ENCODE measurements around the gene PARVG. TPM values are rescaled to one million over a fixed set of nuclear protein-coding genes. Genes with fewer than 3 reads are reported as not detected.

The PARVG gene
- total RNA-seq, 4 donors from 2014 or later = 18.3 to 92.0 (median 46.6) TPM

GRCh38 chr22:44209343-44209742 lies 28.6 kb downstream of the PARVG start:
- TF ChIP-seq CTCF (IDR thresholded peaks at IDR 0.05; ENCODE audit: low read depth) = no peak

GRCh38 chr22:44210722-44211121 lies 30.0 kb downstream of the PARVG start:
- TF ChIP-seq CTCF (IDR thresholded peaks at IDR 0.05; ENCODE audit: low read depth) = no peak

- TF ChIP-seq CTCF (IDR thresholded peaks at IDR 0.05; ENCODE audit: low read depth) = no peak
Measured at GRCh38 chr22:44211256-44211945, 30.7 kb downstream of the PARVG start.

GRCh38 chr22:44211946-44212930 lies 31.5 kb downstream of the PARVG start:
- no peak for TF ChIP-seq CTCF (IDR thresholded peaks at IDR 0.05; ENCODE audit: low read depth)

GRCh38 chr22:44212936-44213335 lies 32.2 kb downstream of the PARVG start:
- TF ChIP-seq CTCF (IDR thresholded peaks at IDR 0.05; ENCODE audit: low read depth) = no peak

GRCh38 chr22:44213489-44214043 lies 32.8 kb downstream of the PARVG start:
- no peak for TF ChIP-seq CTCF (IDR thresholded peaks at IDR 0.05; ENCODE audit: low read depth)

- no peak for TF ChIP-seq CTCF (IDR thresholded peaks at IDR 0.05; ENCODE audit: low read depth)
Measured at GRCh38 chr22:44214187-44214586, 33.5 kb downstream of the PARVG start.

Measured in subcutaneous adipose tissue (tissue), 4 donors.